Neuronal stem cell (in vitro differentiated cells): ENCODE results near the gene ITGAE.

Experiments used
- DNase-seq: peaks from one replicate; pipeline ENCODE4 v3.0.0-alpha.2; 2013; ENCODE audit warnings: low spot score
- H2AFZ ChIP-seq: one replicate; pipeline ENCODE4 v1.6.1; 2013; ENCODE audit warnings: mild to moderate bottlenecking, low read length, inconsistent platforms
- H2AK5ac ChIP-seq: 2 replicates; pipeline ENCODE4 v1.6.1; 2013; ENCODE audit warnings: low read depth, mild to moderate bottlenecking, inconsistent platforms, low read length, moderate library complexity, mixed read lengths
- H2BK120ac ChIP-seq: 2 replicates; pipeline ENCODE4 v1.6.1; 2013; ENCODE audit warnings: low read depth, mild to moderate bottlenecking, inconsistent platforms, low read length, moderate library complexity, mixed read lengths
- H2BK12ac ChIP-seq: one replicate; pipeline ENCODE4 v1.6.1; 2013; ENCODE audit warnings: low read length, inconsistent platforms
- H2BK15ac ChIP-seq: 2 replicates; pipeline ENCODE4 v1.6.1; 2013; ENCODE audit warnings: mild to moderate bottlenecking, low read length, inconsistent platforms, mixed read lengths
- H2BK5ac ChIP-seq: one replicate; pipeline ENCODE4 v1.6.1; 2013; ENCODE audit warnings: inconsistent platforms, mild to moderate bottlenecking, low read length, moderate library complexity
- H3K14ac ChIP-seq: one replicate; pipeline ENCODE4 v1.6.1; 2013; ENCODE audit warnings: low read length, inconsistent platforms
- H3K18ac ChIP-seq: 2 replicates; pipeline ENCODE4 v1.6.1; 2013; ENCODE audit warnings: low read length, inconsistent platforms
- H3K23ac ChIP-seq: 2 replicates; pipeline ENCODE4 v1.6.1; 2013; ENCODE audit warnings: low read depth, mild to moderate bottlenecking, mixed read lengths, low read length, inconsistent platforms; ENCODE audit not compliant: poor library complexity
- H3K27ac ChIP-seq: replicated peaks from 3 replicates; pipeline ENCODE4 v1.5.1; 2013; ENCODE audit warnings: low read length, inconsistent platforms
- H3K27me3 ChIP-seq, 3 experiments: 2 replicates each; pipeline ENCODE4 v1.6.1; 2013; ENCODE audit warnings: low read length in 3 of 3, mild to moderate bottlenecking in 2 of 3, inconsistent platforms in 1 of 3, low read depth in 1 of 3, mixed read lengths in 1 of 3, moderate library complexity in 1 of 3; ENCODE audit not compliant: control insufficient read depth in 3 of 3, insufficient read depth in 3 of 3
- H3K36me3 ChIP-seq, 2 donors: replicated peaks in 1 of 2; 2 replicates each; pipeline ENCODE4 v1.6.1; 2013; ENCODE audit warnings: low read length in 2 of 2; ENCODE audit not compliant: control insufficient read depth in 2 of 2, insufficient read depth in 2 of 2
- H3K4ac ChIP-seq: 2 replicates; pipeline ENCODE4 v1.6.1; 2013; ENCODE audit warnings: inconsistent platforms, mild to moderate bottlenecking, low read length, moderate library complexity
- H3K4me1 ChIP-seq, 2 donors: 1 replicate in 1 of 2; 2 replicates in 1 of 2; pipeline ENCODE4 v1.6.1; 2013; ENCODE audit warnings: low read length in 2 of 2, low read depth in 1 of 2; ENCODE audit not compliant: control insufficient read depth in 2 of 2, insufficient read depth in 1 of 2
- H3K4me2 ChIP-seq: one replicate; pipeline ENCODE4 v1.6.1; 2013; ENCODE audit warnings: mild to moderate bottlenecking, low read length, inconsistent platforms; ENCODE audit not compliant: insufficient read depth, poor library complexity, severe bottlenecking
- H3K4me3 ChIP-seq, 2 donors: 2 replicates each; pipeline ENCODE4 v1.5.1; 2013; ENCODE audit warnings: low read length in 2 of 2, mild to moderate bottlenecking in 2 of 2, inconsistent platforms in 1 of 2, moderate library complexity in 1 of 2
- H3K79me1 ChIP-seq: one replicate; pipeline ENCODE4 v1.6.1; 2013; ENCODE audit warnings: low read depth, mild to moderate bottlenecking, inconsistent platforms, low read length, moderate library complexity
- H3K9ac ChIP-seq: one replicate; pipeline ENCODE4 v1.6.1; 2013; ENCODE audit warnings: mild to moderate bottlenecking, low read depth, low read length, inconsistent platforms; ENCODE audit not compliant: poor library complexity
- H3K9me3 ChIP-seq, 2 donors: replicated peaks in 1 of 2; 2 replicates each; pipeline versions ENCODE3 to v1.6.1; 2013; ENCODE audit warnings: low read length in 2 of 2, mild to moderate bottlenecking in 2 of 2, inconsistent platforms in 1 of 2, low read depth in 1 of 2, mixed read lengths in 1 of 2, moderate library complexity in 1 of 2; ENCODE audit not compliant: control insufficient read depth in 2 of 2, insufficient read depth in 1 of 2
- H4K8ac ChIP-seq: one replicate; pipeline ENCODE4 v1.6.1; 2013; ENCODE audit warnings: low read depth, mild to moderate bottlenecking, inconsistent platforms, low read length, moderate library complexity
- H4K91ac ChIP-seq: one replicate; pipeline ENCODE4 v1.6.1; 2013; ENCODE audit warnings: low read length, low read depth, mild to moderate bottlenecking, inconsistent platforms; ENCODE audit not compliant: poor library complexity
- WGBS, 2 donors: extraction: QIAGEN DNeasy Blood & Tissue Kit; methylation state at CpG; one replicate each; pipeline ENCODE4 v1.1.7; 2013; ENCODE audit warnings: missing lambda C conversion rate in 2 of 2, mixed read lengths in 1 of 2; ENCODE audit not compliant: insufficient read length in 2 of 2, insufficient replicate concordance in 1 of 2; ENCODE audit errors: extremely low coverage in 2 of 2; 5-methylcytosine and 5-hydroxymethylcytosine counted together

Gene ITGAE

GRCh38 chr17:3780986-3781385 lies 20.0 kb downstream of the ITGAE start:
- WGBS, 2 donors: no CpG with 5 or more reads among the region's 6 CpGs

GRCh38 chr17:3777366-3778120 lies 23.4 kb downstream of the ITGAE start:
- Histone ChIP-seq H3K9ac (no peak overlapping the region), H3K4ac (no peak overlapping the region), H3K27me3 (peaks cover 0 to 4% (median 0%) of the 10 kb centered on the region in 3 experiments), H3K9me3 (no peaks in the 10 kb centered on the region), H3K27ac (no peak overlapping the region), H3K14ac (no peak overlapping the region), H3K4me3 (no peak overlapping the region), H3K79me1 (peaks cover 2% of the 10 kb centered on the region), H2BK12ac (no peak overlapping the region), H4K91ac (no peak overlapping the region), H2AFZ (peak overlapping the region; percentile 59), H2BK120ac (no peak overlapping the region), H4K8ac (no peak overlapping the region), H3K23ac (no peak overlapping the region), H2BK15ac (no peak overlapping the region), H2AK5ac (no peak overlapping the region), H2BK5ac (no peak overlapping the region), H3K18ac (peak overlapping the region; percentile 52), H3K4me2 (no peak overlapping the region), H3K36me3 (no peaks in the 10 kb centered on the region), H3K4me1 (no peaks in the 10 kb centered on the region)
- WGBS, 2 donors: no CpG with 5 or more reads among the region's 20 CpGs
- no peak for DNase-seq

More at GRCh38 chr17:3780986-3781385, 20.0 kb downstream of the ITGAE start:
- Histone ChIP-seq H2BK120ac (no peak overlapping the region), H3K4me2 (no peak overlapping the region), H2BK12ac (no peak overlapping the region), H3K4me3 (no peak overlapping the region), H2BK15ac (no peak overlapping the region), H3K27me3 (peaks cover 0 to 4% (median 0%) of the 10 kb centered on the region in 3 experiments), H3K9me3 (no peaks in the 10 kb centered on the region), H3K9ac (no peak overlapping the region), H3K4me1 (no peaks in the 10 kb centered on the region), H3K4ac (no peak overlapping the region), H3K79me1 (peaks cover 2% of the 10 kb centered on the region), H3K36me3 (no peaks in the 10 kb centered on the region), H4K91ac (no peak overlapping the region), H2AFZ (no peak overlapping the region), H2BK5ac (no peak overlapping the region), H4K8ac (no peak overlapping the region), H2AK5ac (no peak overlapping the region), H3K27ac (no peak overlapping the region), H3K23ac (no peak overlapping the region), H3K14ac (no peak overlapping the region), H3K18ac (no peak overlapping the region)
- no peak for DNase-seq

- H3K36me3 ChIP-seq: no peaks in the 10 kb centered on the region
- WGBS, 2 donors: no CpG with 5 or more reads among the region's 3 CpGs
- H4K8ac ChIP-seq: no peak overlapping the region
- H3K4me3 ChIP-seq: no peak overlapping the region
- no peak overlapping the region for H3K27ac ChIP-seq
- peaks cover 1 to 10% of the 10 kb centered on the region in 2 donors for H3K4me1 ChIP-seq
- no peak overlapping the region for H2AFZ ChIP-seq
- no peak overlapping the region for H2BK15ac ChIP-seq
- no peak overlapping the region for H2AK5ac ChIP-seq
- no peak overlapping the region for H2BK12ac ChIP-seq
- peaks cover 2% of the 10 kb centered on the region for H3K79me1 ChIP-seq
- no peak overlapping the region for H2BK5ac ChIP-seq
- H3K14ac ChIP-seq: peak overlapping the region; percentile 21
- no peak for DNase-seq
- no peak overlapping the region for H4K91ac ChIP-seq
- peak overlapping the region; percentile 17 for H3K18ac ChIP-seq
- no peaks in the 10 kb centered on the region for H3K9me3 ChIP-seq
- peaks cover 0 to 4% (median 0%) of the 10 kb centered on the region in 3 experiments for H3K27me3 ChIP-seq
- no peak overlapping the region for H3K9ac ChIP-seq
- no peak overlapping the region for H3K23ac ChIP-seq
- no peak overlapping the region for H2BK120ac ChIP-seq
- no peak overlapping the region for H3K4ac ChIP-seq
- H3K4me2 ChIP-seq: no peak overlapping the region
Observed at GRCh38 chr17:3773966-3774365, 27.0 kb downstream of the ITGAE start.

- Histone ChIP-seq H3K4me3 (no peak overlapping the region), H2BK12ac (no peak overlapping the region), H3K27me3 (peaks cover 0 to 5% (median 0%) of the 10 kb centered on the region in 3 experiments), H3K9ac (no peak overlapping the region), H2AK5ac (no peak overlapping the region), H3K4me2 (no peak overlapping the region), H4K91ac (no peak overlapping the region), H3K27ac (no peak overlapping the region), H3K4me1 (peaks cover 1 to 10% of the 10 kb centered on the region in 2 donors), H2BK15ac (no peak overlapping the region), H3K4ac (no peak overlapping the region), H3K36me3 (no peaks in the 10 kb centered on the region), H4K8ac (no peak overlapping the region), H3K18ac (no peak overlapping the region), H2BK120ac (no peak overlapping the region), H3K14ac (no peak overlapping the region), H2AFZ (no peak overlapping the region), H3K9me3 (no peaks in the 10 kb centered on the region), H3K23ac (no peak overlapping the region), H3K79me1 (peaks cover 2% of the 10 kb centered on the region), H2BK5ac (no peak overlapping the region)
- no CpG with 5 or more reads among the region's 5 CpGs for WGBS, 2 donors
- DNase-seq: no peak
Observed at GRCh38 chr17:3773511-3773910, 27.5 kb downstream of the ITGAE start.
